Peyer's patch (tissue), 4 donors: ENCODE results near the gene ZNF48.

Experiments
- POLR2A ChIP-seq, 2 donors: fragments of 450-650 bp; IDR thresholded peaks; one replicate each; pipeline ENCODE4 v1.5.1; 2017; ENCODE audit warnings: antibody characterized with exemption in 2 of 2, mild to moderate bottlenecking in 2 of 2, moderate library complexity in 2 of 2
- TF ChIP-seq, protein P1 (sequence below), 6 experiments: fragments of 450-650 bp in 4 of 6; fragments of 200-600 bp in 2 of 6; sonication (generic) in 1 of 6; IDR thresholded peaks; one replicate each; pipeline ENCODE4 v1.5.1; 2017 to 2019; ENCODE audit warnings: antibody characterized with exemption in 6 of 6, mild to moderate bottlenecking in 3 of 6, moderate library complexity in 1 of 6

DNA sequence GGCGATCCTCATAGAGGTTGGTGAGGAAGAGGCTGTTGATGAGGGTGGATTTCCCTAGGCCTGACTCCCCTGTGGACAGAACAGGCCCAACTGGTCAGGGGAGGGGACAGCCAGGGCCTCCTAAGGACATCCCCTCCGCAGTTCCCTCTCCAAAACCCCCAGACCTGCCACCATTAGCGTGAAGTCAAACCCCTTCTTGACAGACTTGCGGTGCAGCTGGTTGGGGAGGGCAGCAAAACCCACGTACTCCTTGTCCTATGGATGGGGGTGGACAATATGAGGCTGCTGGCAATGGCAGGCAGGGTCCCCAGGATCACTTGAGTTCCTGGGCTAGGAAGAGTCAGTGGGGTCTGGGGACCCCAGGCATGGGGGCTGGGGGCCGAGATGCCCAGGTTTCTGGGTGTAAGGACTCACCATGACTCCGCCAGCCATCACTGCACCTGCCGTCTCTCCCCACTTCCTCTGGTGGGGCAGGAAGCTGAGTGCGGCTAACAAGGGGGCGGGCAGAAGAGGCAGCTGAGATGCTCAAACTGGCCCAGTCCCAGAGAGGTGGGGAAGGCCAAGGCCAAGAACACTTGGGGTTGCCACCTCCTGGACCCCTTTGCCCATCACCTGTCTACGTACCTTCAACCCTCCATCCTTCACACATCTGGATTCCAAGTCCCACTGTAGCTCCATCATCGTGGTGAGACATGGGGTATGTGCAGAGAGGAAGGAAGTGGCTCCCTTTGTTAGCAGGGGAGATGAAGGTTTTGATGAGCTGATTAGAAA lies 12.9 kb upstream of the ZNF48 start, which contains the start of gene SEPTIN1:
- no peak for TF ChIP-seq POLR2A (IDR thresholded peaks at IDR 0.05)
- TF ChIP-seq, protein P1, sequence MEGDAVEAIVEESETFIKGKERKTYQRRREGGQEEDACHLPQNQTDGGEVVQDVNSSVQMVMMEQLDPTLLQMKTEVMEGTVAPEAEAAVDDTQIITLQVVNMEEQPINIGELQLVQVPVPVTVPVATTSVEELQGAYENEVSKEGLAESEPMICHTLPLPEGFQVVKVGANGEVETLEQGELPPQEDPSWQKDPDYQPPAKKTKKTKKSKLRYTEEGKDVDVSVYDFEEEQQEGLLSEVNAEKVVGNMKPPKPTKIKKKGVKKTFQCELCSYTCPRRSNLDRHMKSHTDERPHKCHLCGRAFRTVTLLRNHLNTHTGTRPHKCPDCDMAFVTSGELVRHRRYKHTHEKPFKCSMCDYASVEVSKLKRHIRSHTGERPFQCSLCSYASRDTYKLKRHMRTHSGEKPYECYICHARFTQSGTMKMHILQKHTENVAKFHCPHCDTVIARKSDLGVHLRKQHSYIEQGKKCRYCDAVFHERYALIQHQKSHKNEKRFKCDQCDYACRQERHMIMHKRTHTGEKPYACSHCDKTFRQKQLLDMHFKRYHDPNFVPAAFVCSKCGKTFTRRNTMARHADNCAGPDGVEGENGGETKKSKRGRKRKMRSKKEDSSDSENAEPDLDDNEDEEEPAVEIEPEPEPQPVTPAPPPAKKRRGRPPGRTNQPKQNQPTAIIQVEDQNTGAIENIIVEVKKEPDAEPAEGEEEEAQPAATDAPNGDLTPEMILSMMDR (IDR thresholded peaks at IDR 0.05) = no peak
